Gastroesophageal sphincter (tissue), 3 donors: ENCODE data around the gene NR2E3.

Source experiments
- CTCF ChIP-seq, 4 experiments: fragments of 200-600 bp in 2 of 4; fragments of 450-650 bp in 2 of 4; sonication (generic) in 1 of 4; IDR thresholded peaks; one replicate each; pipeline ENCODE4 v1.5.1; 2017 to 2019; ENCODE audit warnings: antibody characterized with exemption in 4 of 4, mild to moderate bottlenecking in 2 of 4, moderate library complexity in 2 of 4
- POLR2A ChIP-seq, 2 donors: fragments of 450-650 bp; IDR thresholded peaks; one replicate each; pipeline ENCODE4 v1.6.1; 2017; ENCODE audit warnings: antibody characterized with exemption in 2 of 2, mild to moderate bottlenecking in 2 of 2, moderate library complexity in 1 of 2

- no peak for TF ChIP-seq CTCF (IDR thresholded peaks at IDR 0.05)
- no peak for TF ChIP-seq POLR2A (IDR thresholded peaks at IDR 0.05)
These were observed 11.7 kb upstream of the NR2E3 start for GRCh38 chr15:71798641-71799040.
